ENCODE data around the gene NRDC.

NRDC gene

DNA sequence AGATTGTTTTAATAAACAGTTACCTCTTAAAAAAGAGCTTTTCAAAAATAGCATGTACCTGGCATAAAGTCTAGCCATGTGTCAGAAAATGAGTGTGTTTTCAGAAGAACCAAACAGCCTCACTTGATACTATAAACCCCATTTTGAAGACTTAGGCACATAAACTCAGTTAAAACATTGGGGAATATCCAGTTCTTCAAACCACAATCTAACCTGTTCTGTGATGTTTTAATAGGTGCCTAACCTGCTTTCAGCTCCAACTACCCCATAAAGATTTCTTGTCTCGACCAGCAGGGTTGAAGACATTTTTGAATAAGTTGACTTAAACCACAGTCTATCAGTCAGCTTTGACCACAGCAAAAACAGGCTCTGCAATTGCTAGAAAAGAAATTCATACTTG lies 41.3 kb downstream of the NRDC start (continued):
- TF ChIP-seq, protein P1, sequence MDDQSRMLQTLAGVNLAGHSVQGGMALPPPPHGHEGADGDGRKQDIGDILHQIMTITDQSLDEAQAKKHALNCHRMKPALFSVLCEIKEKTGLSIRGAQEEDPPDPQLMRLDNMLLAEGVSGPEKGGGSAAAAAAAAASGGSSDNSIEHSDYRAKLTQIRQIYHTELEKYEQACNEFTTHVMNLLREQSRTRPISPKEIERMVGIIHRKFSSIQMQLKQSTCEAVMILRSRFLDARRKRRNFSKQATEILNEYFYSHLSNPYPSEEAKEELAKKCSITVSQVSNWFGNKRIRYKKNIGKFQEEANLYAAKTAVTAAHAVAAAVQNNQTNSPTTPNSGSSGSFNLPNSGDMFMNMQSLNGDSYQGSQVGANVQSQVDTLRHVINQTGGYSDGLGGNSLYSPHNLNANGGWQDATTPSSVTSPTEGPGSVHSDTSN (CRISPR knock-in tag; IDR thresholded peaks at IDR 0.05), result no peak
- TF ChIP-seq ZNF626 (tag by site-specific recombination; IDR thresholded peaks at IDR 0.05), result no peak

DNA sequence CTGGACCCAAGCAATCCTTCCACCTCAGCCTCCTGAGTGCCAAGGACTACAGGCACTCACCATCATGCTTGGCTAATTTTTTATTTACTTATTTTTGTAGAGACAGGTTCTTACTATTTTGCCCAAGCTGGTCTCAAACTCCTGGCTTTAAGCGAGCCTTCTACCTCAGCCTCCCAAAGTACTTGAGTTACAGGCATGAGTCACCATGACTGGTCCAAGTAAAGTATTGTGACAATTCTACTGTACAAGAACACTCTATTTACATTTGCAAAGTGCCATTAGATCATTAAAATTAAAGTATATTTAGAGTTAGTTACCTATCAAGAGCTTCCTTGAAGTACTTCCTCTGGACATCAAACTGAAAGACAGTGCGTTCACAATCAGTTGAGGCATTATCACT lies 44.8 kb downstream of the NRDC start:
- H3K36me3 ChIP-seq (ENCODE audit: control insufficient read depth in 2 of 2, insufficient read depth in 1 of 2, low read length in 2 of 2), result peaks cover 30 to 36% of the 10 kb centered on the region in 2 experiments
- no peaks in the 10 kb centered on the region for H3K4me1 ChIP-seq (ENCODE audit: control insufficient read depth, insufficient read depth, low read length)
- ChIA-PET POLR2A (no interaction called here), CTCF (interaction anchor here (0.7 kb wide), 1 partner anchor 26 kb away, joined by 8 read pairs; no protein-coding TSS in a partner anchor)
- H3K9me3 ChIP-seq (ENCODE audit: control insufficient read depth, insufficient read depth, low read depth, low read length), result no peaks in the 10 kb centered on the region
- H3K4me3 ChIP-seq (ENCODE audit: low read depth, low read length), result no peak overlapping the region
- no peak for TF ChIP-seq ZNF157 (tag by site-specific recombination; IDR thresholded peaks at IDR 0.05)
- no peak for TF ChIP-seq GFI1B (tag by site-specific recombination; IDR thresholded peaks at IDR 0.05)
- TF ChIP-seq, protein P2, sequence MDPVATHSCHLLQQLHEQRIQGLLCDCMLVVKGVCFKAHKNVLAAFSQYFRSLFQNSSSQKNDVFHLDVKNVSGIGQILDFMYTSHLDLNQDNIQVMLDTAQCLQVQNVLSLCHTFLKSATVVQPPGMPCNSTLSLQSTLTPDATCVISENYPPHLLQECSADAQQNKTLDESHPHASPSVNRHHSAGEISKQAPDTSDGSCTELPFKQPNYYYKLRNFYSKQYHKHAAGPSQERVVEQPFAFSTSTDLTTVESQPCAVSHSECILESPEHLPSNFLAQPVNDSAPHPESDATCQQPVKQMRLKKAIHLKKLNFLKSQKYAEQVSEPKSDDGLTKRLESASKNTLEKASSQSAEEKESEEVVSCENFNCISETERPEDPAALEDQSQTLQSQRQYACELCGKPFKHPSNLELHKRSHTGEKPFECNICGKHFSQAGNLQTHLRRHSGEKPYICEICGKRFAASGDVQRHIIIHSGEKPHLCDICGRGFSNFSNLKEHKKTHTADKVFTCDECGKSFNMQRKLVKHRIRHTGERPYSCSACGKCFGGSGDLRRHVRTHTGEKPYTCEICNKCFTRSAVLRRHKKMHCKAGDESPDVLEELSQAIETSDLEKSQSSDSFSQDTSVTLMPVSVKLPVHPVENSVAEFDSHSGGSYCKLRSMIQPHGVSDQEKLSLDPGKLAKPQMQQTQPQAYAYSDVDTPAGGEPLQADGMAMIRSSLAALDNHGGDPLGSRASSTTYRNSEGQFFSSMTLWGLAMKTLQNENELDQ (tag by site-specific recombination; IDR thresholded peaks at IDR 0.05; ENCODE audit: low read depth), result no peak
- no peak for TF ChIP-seq ZFP41 (tag by site-specific recombination; IDR thresholded peaks at IDR 0.05; ENCODE audit: borderline replicate concordance)
- no peak for TF ChIP-seq ZNF560 (tag by site-specific recombination; IDR thresholded peaks at IDR 0.05; ENCODE audit: borderline replicate concordance)
- TF ChIP-seq ZNF155 (tag by site-specific recombination; IDR thresholded peaks at IDR 0.05), result no peak
- TF ChIP-seq ZBTB48 (tag by site-specific recombination; IDR thresholded peaks at IDR 0.05), result no peak
- TF ChIP-seq ZNF133 (tag by site-specific recombination; IDR thresholded peaks at IDR 0.05), result no peak
- TF ChIP-seq ZBTB17 (tag by site-specific recombination; IDR thresholded peaks at IDR 0.05), result no peak
- TF ChIP-seq ZNF140 (tag by site-specific recombination; IDR thresholded peaks at IDR 0.05), result no peak
- TF ChIP-seq, protein P3, sequence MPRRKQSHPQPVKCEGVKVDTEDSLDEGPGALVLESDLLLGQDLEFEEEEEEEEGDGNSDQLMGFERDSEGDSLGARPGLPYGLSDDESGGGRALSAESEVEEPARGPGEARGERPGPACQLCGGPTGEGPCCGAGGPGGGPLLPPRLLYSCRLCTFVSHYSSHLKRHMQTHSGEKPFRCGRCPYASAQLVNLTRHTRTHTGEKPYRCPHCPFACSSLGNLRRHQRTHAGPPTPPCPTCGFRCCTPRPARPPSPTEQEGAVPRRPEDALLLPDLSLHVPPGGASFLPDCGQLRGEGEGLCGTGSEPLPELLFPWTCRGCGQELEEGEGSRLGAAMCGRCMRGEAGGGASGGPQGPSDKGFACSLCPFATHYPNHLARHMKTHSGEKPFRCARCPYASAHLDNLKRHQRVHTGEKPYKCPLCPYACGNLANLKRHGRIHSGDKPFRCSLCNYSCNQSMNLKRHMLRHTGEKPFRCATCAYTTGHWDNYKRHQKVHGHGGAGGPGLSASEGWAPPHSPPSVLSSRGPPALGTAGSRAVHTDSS (tag by site-specific recombination; IDR thresholded peaks at IDR 0.05), result no peak
- no peak for TF ChIP-seq ZNF544 (tag by site-specific recombination; IDR thresholded peaks at IDR 0.05)
- TF ChIP-seq, protein P4, sequence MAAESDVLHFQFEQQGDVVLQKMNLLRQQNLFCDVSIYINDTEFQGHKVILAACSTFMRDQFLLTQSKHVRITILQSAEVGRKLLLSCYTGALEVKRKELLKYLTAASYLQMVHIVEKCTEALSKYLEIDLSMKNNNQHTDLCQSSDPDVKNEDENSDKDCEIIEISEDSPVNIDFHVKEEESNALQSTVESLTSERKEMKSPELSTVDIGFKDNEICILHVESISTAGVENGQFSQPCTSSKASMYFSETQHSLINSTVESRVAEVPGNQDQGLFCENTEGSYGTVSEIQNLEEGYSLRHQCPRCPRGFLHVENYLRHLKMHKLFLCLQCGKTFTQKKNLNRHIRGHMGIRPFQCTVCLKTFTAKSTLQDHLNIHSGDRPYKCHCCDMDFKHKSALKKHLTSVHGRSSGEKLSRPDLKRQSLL (tag by site-specific recombination; IDR thresholded peaks at IDR 0.05), result no peak
- TF ChIP-seq, protein P5, sequence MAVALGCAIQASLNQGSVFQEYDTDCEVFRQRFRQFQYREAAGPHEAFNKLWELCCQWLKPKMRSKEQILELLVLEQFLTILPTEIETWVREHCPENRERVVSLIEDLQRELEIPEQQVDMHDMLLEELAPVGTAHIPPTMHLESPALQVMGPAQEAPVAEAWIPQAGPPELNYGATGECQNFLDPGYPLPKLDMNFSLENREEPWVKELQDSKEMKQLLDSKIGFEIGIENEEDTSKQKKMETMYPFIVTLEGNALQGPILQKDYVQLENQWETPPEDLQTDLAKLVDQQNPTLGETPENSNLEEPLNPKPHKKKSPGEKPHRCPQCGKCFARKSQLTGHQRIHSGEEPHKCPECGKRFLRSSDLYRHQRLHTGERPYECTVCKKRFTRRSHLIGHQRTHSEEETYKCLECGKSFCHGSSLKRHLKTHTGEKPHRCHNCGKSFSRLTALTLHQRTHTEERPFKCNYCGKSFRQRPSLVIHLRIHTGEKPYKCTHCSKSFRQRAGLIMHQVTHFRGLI (tag by site-specific recombination; IDR thresholded peaks at IDR 0.05), result no peak
- TF ChIP-seq, protein P6, sequence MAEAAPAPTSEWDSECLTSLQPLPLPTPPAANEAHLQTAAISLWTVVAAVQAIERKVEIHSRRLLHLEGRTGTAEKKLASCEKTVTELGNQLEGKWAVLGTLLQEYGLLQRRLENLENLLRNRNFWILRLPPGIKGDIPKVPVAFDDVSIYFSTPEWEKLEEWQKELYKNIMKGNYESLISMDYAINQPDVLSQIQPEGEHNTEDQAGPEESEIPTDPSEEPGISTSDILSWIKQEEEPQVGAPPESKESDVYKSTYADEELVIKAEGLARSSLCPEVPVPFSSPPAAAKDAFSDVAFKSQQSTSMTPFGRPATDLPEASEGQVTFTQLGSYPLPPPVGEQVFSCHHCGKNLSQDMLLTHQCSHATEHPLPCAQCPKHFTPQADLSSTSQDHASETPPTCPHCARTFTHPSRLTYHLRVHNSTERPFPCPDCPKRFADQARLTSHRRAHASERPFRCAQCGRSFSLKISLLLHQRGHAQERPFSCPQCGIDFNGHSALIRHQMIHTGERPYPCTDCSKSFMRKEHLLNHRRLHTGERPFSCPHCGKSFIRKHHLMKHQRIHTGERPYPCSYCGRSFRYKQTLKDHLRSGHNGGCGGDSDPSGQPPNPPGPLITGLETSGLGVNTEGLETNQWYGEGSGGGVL (tag by site-specific recombination; IDR thresholded peaks at IDR 0.05), result no peak
- no peak overlapping the region for H3K27ac ChIP-seq (ENCODE audit: extremely low read depth, low read depth, low read length)
